Measurements from ENCODE around the gene LITAFD.
"Not testable (repeated sequence)": the region's sequence is repeated elsewhere in the genome, so short reads cannot be mapped to it uniquely, and the experiment has no call there.

Gene LITAFD

DNA sequence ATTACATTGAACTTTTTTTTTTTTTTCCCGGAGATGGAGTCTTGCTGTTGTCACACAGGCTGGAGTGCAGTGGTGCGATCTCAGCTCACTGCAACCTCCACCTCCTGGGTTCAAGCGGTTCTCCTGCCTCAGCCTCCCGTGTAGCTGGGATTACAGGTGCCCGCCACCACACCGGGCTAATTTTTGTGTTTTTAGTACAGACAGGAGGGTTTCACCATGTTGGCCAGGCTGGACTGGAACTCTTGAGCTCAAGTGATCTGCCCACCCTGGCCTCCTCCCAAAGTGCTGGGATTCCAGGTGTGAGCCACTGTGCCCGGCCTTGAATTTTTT, 8.3 kb upstream of the LITAFD start:
- not testable (repeated sequence) for H3K9me3 Mint-ChIP-seq; H3K36me3 Mint-ChIP-seq (ENCODE audit: low read depth); H3K27me3 Mint-ChIP-seq; DNase-seq; H3K27ac Mint-ChIP-seq; H3K4me3 Mint-ChIP-seq
- H3K4me1 Mint-ChIP-seq (ENCODE audit: low read depth), result peaks cover 31% of the 10 kb centered on the region

DNA sequence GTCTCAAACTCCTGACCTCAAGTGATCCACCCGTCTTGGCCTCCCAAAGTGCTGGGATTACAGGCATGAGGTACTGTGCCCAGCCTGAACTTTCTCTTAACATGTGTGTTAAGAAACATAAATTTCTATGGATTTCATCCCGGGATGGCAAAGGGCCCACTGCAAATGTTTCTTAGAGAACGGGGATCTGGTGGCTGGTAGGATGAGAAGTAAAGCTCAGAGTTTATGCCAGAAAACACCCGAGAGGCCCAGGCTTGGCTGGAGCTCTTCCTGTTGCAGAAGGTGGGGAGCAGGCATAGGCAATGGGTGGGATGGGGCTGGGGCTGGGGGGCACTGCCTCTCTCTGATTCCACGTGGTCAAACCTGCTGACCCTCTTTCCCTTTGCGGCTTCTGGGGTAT, 7.8 kb upstream of the LITAFD start:
- peak overlapping the region; percentile 2 for H3K27ac Mint-ChIP-seq
- no peak overlapping the region for H3K4me3 Mint-ChIP-seq
- no peaks in the 10 kb centered on the region for H3K9me3 Mint-ChIP-seq
- no peaks in the 10 kb centered on the region for H3K36me3 Mint-ChIP-seq (ENCODE audit: low read depth)
- peaks cover 28% of the 10 kb centered on the region for H3K4me1 Mint-ChIP-seq (ENCODE audit: low read depth)
- no peak for DNase-seq
- no peaks in the 10 kb centered on the region for H3K27me3 Mint-ChIP-seq

DNA sequence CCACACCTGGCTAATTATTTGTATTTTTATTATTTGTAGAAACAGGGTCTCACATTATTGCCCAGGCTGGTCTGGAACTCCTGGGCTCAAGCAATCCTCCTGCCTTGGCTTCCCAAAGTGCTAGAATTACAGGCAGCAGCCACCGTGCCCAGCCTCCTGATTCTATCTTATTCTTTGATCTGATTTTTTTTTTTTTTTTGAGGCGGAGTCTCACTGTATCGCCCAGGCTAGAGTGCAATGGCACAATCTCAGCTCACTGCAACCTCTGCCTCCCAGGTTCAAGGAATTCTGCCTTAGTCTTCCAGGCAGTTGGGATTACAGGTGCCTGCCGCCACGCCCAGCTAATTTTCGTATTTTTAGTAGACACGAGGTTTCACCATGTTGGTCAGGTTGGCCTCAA, 6.8 kb upstream of the LITAFD start:
- H3K9me3 Mint-ChIP-seq; H3K27me3 Mint-ChIP-seq; H3K4me3 Mint-ChIP-seq; DNase-seq; H3K36me3 Mint-ChIP-seq (ENCODE audit: low read depth); H3K27ac Mint-ChIP-seq: not testable (repeated sequence)
- peaks cover 24% of the 10 kb centered on the region for H3K4me1 Mint-ChIP-seq (ENCODE audit: low read depth)

DNA sequence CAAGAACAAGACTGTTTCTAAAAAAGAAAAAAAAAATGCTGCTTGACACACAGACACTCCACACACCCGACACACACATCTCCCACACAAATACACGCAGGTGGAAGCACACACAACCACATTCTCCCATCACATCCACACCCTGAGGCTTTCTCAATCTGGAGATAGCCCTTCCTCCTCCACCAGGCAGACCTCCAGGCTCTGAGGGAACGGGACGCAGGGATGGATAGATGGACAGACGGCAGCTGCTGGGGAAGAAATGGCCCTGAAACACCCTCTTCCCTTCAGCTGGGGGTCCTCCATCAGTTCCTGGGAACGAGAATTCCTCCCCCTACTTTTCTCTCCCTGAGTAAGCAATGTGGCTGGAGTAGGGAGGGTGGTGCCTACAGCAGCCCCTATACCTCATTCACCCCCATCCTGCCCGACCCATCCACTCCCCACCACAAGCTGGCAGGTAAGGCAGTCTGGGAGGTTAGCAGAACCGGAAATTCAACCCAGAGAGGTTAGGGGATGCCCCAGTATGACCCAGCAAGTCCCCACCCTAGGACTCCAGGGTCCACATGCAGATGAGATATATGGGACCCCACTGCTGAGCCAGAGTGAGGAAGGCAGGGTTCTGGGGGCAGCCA, 4.1 kb upstream of the LITAFD start:
- Mint-ChIP-seq H3K4me1 (ENCODE audit: low read depth) (peaks cover 16% of the 10 kb centered on the region), H3K36me3 (ENCODE audit: low read depth) (no peaks in the 10 kb centered on the region), H3K4me3 (no peak overlapping the region), H3K27ac (no peak overlapping the region), H3K9me3 (no peaks in the 10 kb centered on the region), H3K27me3 (no peaks in the 10 kb centered on the region)
- DNase-seq, result no peak

- H3K36me3 Mint-ChIP-seq (ENCODE audit: low read depth), result no peaks in the 10 kb centered on the region
- peaks cover 16% of the 10 kb centered on the region for H3K4me1 Mint-ChIP-seq (ENCODE audit: low read depth)
- H3K4me3 Mint-ChIP-seq, result no peak overlapping the region
- H3K27me3 Mint-ChIP-seq, result no peaks in the 10 kb centered on the region
- H3K9me3 Mint-ChIP-seq, result no peaks in the 10 kb centered on the region
- no peak for DNase-seq
- no peak overlapping the region for H3K27ac Mint-ChIP-seq
Observed at GRCh38 chr16:8878523-8878911, 3.6 kb upstream of the LITAFD start.

DNA sequence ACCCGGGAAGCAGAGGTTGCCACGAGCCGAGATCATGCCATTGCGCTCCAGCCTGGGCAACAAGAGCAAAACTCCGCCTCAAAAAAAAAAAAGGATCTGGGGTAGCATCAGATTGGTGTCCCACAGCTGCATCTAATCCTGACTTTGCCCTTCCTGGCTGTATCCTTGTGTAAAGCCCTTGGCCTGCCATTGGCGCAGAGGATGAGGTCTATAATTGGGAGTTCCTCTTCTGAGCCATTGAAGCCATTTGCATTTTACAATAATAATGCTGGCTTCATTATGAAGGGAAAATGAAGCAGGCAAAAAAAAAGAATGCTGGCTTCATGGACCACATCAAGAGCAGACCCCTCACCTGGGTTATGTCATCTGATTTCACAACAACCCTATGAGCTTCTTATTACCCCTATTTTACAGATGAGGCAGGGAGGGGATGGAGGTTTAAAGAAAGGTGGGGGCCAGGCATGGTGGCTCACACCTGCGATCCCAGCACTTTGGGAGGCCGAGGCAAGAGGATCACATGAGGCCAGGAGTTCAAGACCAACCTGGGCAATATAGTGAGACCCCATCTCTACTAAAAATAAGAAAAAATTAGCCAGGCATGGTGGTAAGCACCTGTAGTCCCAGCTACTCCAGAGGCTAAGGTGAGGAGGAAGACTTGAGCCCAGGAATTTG, 1.2 kb upstream of the LITAFD start:
- peaks cover 18% of the 10 kb centered on the region for H3K4me1 Mint-ChIP-seq (ENCODE audit: low read depth)
- H3K36me3 Mint-ChIP-seq (ENCODE audit: low read depth), result no peaks in the 10 kb centered on the region
- H3K27me3 Mint-ChIP-seq, result peaks cover 7% of the 10 kb centered on the region
- no peak for DNase-seq
- H3K27ac Mint-ChIP-seq, result no peak overlapping the region
- no peaks in the 10 kb centered on the region for H3K9me3 Mint-ChIP-seq
- H3K4me3 Mint-ChIP-seq, result no peak overlapping the region

DNA sequence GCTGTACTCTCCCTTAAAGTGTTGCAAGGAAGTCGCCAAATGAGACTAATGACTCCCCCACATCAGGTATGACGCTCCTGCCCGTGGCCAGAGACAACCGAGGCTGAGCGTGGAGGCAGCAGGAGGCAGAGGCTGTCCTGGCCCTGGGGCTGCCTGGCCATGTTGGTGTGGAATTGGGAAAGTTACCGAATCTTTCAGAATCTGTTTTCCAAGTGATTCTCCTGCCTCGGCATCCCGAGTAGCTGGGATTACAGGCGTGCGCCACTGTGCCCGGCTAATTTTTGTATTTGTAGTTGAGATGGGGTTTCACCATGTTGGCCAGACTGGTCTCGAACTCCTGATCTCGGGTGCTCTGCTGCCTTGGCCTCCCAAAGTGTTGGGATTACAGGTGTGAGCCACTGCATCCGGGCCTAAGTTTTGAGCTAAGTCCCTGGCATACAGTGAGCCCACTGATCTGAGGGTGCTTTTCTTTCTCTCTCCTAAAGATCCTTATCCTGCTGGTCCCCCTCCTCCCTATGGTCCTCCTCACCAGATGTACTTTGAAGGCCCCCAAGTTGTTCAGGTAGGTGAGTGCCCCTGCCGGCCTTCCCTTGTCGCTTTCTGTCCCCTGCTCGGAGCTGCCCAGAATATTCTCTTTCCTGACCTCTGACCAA, 700 bp downstream of the LITAFD start:
- Mint-ChIP-seq H3K9me3 (no peaks in the 10 kb centered on the region), H3K27ac (no peak overlapping the region), H3K36me3 (ENCODE audit: low read depth) (peaks cover 6% of the 10 kb centered on the region), H3K4me3 (no peak overlapping the region), H3K4me1 (ENCODE audit: low read depth) (peaks cover 23% of the 10 kb centered on the region), H3K27me3 (peaks cover 8% of the 10 kb centered on the region)
- no peak for DNase-seq

- Mint-ChIP-seq H3K4me3 (no peak overlapping the region), H3K27me3 (peaks cover 8% of the 10 kb centered on the region)
- DNase-seq, result no peak
Observed at GRCh38 chr16:8885674-8886592, 3.8 kb downstream of the LITAFD start.

GRCh38 chr16:8886593-8887430, 4.7 kb downstream of the LITAFD start:
- Mint-ChIP-seq H3K4me1 (ENCODE audit: low read depth) (peaks cover 23% of the 10 kb centered on the region), H3K36me3 (ENCODE audit: low read depth) (peaks cover 36% of the 10 kb centered on the region), H3K9me3 (no peaks in the 10 kb centered on the region), H3K4me3 (no peak overlapping the region), H3K27me3 (peaks cover 8% of the 10 kb centered on the region), H3K27ac (peak overlapping the region; percentile 55)
- no peak for DNase-seq

More at GRCh38 chr16:8885674-8886592, 3.8 kb downstream of the LITAFD start:
- H3K27ac Mint-ChIP-seq, result peak overlapping the region; percentile 71
- H3K9me3 Mint-ChIP-seq, result no peaks in the 10 kb centered on the region
- H3K36me3 Mint-ChIP-seq (ENCODE audit: low read depth), result peaks cover 27% of the 10 kb centered on the region
- H3K4me1 Mint-ChIP-seq (ENCODE audit: low read depth), result peaks cover 15% of the 10 kb centered on the region

DNA sequence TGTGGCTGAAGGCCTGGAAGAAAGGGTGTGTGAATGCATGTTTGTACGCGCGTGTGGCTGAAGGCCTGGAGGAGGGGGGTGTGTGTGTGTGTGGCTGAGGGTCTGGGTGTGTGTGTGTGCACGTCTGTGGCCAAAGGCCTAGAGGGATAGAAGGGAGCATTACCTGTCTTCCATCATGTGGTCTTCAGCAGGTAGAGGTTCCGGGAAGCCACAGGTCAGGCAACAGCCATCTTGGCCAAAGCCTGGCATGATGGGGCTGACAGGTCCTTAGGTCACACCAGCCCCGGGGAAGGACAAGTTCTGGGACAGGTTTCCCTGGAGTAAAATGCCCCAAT, 5.2 kb downstream of the LITAFD start:
- Mint-ChIP-seq H3K4me3 (no peak overlapping the region), H3K4me1 (ENCODE audit: low read depth) (peaks cover 28% of the 10 kb centered on the region), H3K27ac (no peak overlapping the region), H3K36me3 (ENCODE audit: low read depth) (peaks cover 42% of the 10 kb centered on the region), H3K27me3 (peaks cover 8% of the 10 kb centered on the region), H3K9me3 (no peaks in the 10 kb centered on the region)
- DNase-seq, result no peak

- peak overlapping the region; percentile 55 for H3K27ac Mint-ChIP-seq
- H3K9me3 Mint-ChIP-seq, result no peaks in the 10 kb centered on the region
- H3K4me3 Mint-ChIP-seq, result no peak overlapping the region
- peaks cover 32% of the 10 kb centered on the region for H3K4me1 Mint-ChIP-seq (ENCODE audit: low read depth)
- H3K27me3 Mint-ChIP-seq, result peaks cover 8% of the 10 kb centered on the region
- DNase-seq, result no peak
- H3K36me3 Mint-ChIP-seq (ENCODE audit: low read depth), result peaks cover 48% of the 10 kb centered on the region
Observed at GRCh38 chr16:8887952-8888560, 5.9 kb downstream of the LITAFD start.

DNA sequence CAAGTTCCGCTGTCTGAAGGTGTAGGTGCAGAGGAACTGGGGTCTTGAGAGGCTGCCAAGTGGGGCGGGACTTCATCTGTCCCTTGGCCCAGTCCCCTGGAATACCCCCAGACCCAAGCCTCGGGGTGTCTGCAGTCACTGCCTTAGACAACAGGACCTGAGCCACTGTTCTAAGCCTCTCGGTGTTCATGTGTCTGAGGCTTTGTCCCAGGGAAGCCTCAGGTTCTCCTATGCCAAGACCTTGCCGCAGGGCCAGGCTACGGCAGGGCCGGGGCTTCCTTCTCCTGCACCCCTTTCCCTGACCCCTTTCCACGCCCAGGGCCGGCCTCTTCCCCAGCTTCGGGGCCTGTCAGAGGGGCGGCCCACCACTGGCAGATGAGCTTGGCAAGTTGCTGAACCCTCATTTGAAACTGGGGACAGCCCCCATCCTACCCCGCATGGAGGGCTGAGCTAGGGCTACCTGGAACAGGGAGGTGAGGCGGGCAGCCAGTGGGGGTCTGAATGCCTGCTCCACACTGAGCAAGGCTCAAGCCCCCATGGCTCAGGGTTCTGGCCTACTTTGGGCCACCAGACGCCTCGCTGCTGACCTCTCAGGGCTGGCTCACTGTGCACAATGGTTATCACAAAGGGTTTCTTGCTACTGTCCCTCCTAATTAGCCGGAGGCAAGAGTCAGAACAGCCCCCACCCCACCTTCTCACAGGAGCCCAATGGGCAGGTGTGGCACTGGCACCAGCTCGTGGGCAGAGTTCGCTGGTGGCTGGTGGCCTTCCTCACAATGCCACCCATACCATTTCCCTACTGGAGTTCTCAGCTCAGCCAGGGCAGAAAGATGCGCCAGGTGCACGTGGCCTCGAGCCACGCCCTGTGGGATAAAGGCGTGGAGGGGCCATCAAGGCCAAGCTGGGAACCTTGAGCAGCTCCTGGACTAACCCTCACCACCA, 7.1 kb downstream of the LITAFD start:
- DNase-seq, result no peak
- peaks cover 60% of the 10 kb centered on the region for H3K36me3 Mint-ChIP-seq (ENCODE audit: low read depth)
- H3K9me3 Mint-ChIP-seq, result no peaks in the 10 kb centered on the region
- peaks cover 35% of the 10 kb centered on the region for H3K4me1 Mint-ChIP-seq (ENCODE audit: low read depth)
- H3K27me3 Mint-ChIP-seq, result peaks cover 8% of the 10 kb centered on the region
- peak overlapping the region; percentile 29 for H3K27ac Mint-ChIP-seq
- no peak overlapping the region for H3K4me3 Mint-ChIP-seq

All from activated T-cell treated with anti-CD3 and anti-CD28 coated beads, Interleukin-2, amount 50 U/mL, for 24 hours (primary cell).